NB4 (cell line): Measurements from ENCODE around the gene USP3.
A peak's percentile ranks its signal among the peaks of the same experiment; 100 is the strongest.

Experiments
- MYC ChIP-seq: IDR thresholded peaks from 2 replicates; pipeline ENCODE4 v1.6.1; 2011; ENCODE audit warnings: low read depth, low read length
- POLR2A ChIP-seq: IDR thresholded peaks from 2 replicates; pipeline ENCODE4 v1.6.1; 2011; ENCODE audit warnings: mild to moderate bottlenecking; ENCODE audit not compliant: insufficient read length; ENCODE audit errors: extremely low read depth
- TF ChIP-seq, protein P1 (sequence below): IDR thresholded peaks from one replicate; pipeline ENCODE4 v1.5.1; 2012; ENCODE audit warnings: low read depth, low read length

DNA sequence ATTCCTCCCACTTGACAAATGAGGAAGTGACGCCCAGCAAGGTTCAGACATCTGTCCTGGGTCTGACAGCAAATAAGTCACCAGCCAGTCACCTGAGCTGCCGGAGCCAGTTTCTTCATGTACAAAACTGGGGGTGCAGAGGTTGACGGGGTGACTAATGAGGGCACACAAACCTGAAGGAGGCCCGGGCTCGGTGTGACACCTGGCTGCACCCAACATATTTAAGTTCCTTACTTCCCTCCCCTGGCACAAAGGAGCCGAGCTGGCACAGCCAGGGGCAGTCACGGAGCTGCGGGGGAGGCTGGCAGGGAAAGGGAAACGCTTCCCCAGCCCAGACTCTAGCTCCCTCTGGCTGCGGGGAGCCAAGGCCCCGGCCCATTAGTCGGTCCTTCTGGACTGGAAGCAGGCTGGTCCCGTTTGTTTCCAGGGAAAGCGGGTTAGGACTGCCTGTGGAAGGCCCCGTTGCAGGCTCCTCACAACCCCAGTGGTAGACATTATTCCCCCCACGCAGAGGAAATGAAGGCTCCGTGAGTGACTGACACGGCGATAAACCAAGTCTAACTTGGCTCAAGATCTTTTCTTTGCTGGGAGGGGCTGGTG lies 95.1 kb downstream of the USP3 start:
- TF ChIP-seq, protein P1, sequence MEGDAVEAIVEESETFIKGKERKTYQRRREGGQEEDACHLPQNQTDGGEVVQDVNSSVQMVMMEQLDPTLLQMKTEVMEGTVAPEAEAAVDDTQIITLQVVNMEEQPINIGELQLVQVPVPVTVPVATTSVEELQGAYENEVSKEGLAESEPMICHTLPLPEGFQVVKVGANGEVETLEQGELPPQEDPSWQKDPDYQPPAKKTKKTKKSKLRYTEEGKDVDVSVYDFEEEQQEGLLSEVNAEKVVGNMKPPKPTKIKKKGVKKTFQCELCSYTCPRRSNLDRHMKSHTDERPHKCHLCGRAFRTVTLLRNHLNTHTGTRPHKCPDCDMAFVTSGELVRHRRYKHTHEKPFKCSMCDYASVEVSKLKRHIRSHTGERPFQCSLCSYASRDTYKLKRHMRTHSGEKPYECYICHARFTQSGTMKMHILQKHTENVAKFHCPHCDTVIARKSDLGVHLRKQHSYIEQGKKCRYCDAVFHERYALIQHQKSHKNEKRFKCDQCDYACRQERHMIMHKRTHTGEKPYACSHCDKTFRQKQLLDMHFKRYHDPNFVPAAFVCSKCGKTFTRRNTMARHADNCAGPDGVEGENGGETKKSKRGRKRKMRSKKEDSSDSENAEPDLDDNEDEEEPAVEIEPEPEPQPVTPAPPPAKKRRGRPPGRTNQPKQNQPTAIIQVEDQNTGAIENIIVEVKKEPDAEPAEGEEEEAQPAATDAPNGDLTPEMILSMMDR, result peak; percentile 47
- no peak for TF ChIP-seq POLR2A
- TF ChIP-seq MYC, result no peak
